WTC11 (cell line): ENCODE data around the gene CTTNBP2NL.

ENCODE experiments used
- ATF3 ChIP-seq: sonication (generic); formaldehyde crosslinking; conservative IDR thresholded peaks from 2 replicates; pipeline ENCODE4 v1.8.1; 2022; ENCODE audit warnings: mild to moderate bottlenecking, missing genetic modification reagents
- CREB1 ChIP-seq: sonication (generic); formaldehyde crosslinking; IDR thresholded peaks from 2 replicates; pipeline ENCODE4 v1.8.0; 2023; ENCODE audit warnings: mild to moderate bottlenecking, missing genetic modification reagents
- CTCF ChIP-seq: fragments of 200-600 bp; IDR thresholded peaks from 2 replicates; pipeline ENCODE4 v1.8.0; 2022; ENCODE audit warnings: antibody characterized with exemption
- E2F4 ChIP-seq: sonication (generic); formaldehyde crosslinking; IDR thresholded peaks from 2 replicates; pipeline ENCODE4 v1.8.1; 2022; ENCODE audit warnings: low read depth, mild to moderate bottlenecking, moderate library complexity, missing genetic modification reagents, borderline replicate concordance
- EMX1 ChIP-seq: fragments of 250-450 bp; sonication (Bioruptor Pico); IDR thresholded peaks from 2 replicates; pipeline ENCODE4 v1.8.0; 2021; ENCODE audit warnings: mild to moderate bottlenecking
- FOXK1 ChIP-seq: sonication (generic); formaldehyde crosslinking; IDR thresholded peaks from 2 replicates; pipeline ENCODE4 v1.8.0; 2022; ENCODE audit warnings: mild to moderate bottlenecking, moderate library complexity, missing genetic modification reagents
- MYBL2 ChIP-seq: sonication (generic); formaldehyde crosslinking; IDR thresholded peaks from 2 replicates; pipeline ENCODE4 v1.8.1; 2023; ENCODE audit warnings: mild to moderate bottlenecking, moderate library complexity, missing genetic modification reagents
- USF1 ChIP-seq: sonication (generic); formaldehyde crosslinking; IDR thresholded peaks from 2 replicates; pipeline ENCODE4 v1.8.0; 2022; ENCODE audit warnings: mild to moderate bottlenecking, missing genetic modification reagents
- ZNF121 ChIP-seq: sonication (generic); formaldehyde crosslinking; IDR thresholded peaks from 2 replicates; pipeline ENCODE4 v1.8.0; 2023; ENCODE audit warnings: missing genetic modification reagents
- ZNF317 ChIP-seq: sonication (generic); formaldehyde crosslinking; IDR thresholded peaks from 2 replicates; pipeline ENCODE4 v1.8.1; 2023; ENCODE audit warnings: low read depth, mild to moderate bottlenecking, moderate library complexity, missing genetic modification reagents, borderline replicate concordance

GRCh38 chr1:112393631-112393974 is 2.4 kb upstream of the CTTNBP2NL start:
- TF ChIP-seq FOXK1: no peak
- TF ChIP-seq EMX1: no peak
- no peak for TF ChIP-seq CTCF
- no peak for TF ChIP-seq E2F4
- no peak for TF ChIP-seq CREB1 (CRISPR knock-in tag)
- TF ChIP-seq ZNF317 (CRISPR knock-in tag): no peak
- TF ChIP-seq ZNF121 (CRISPR knock-in tag): no peak
- no peak for TF ChIP-seq USF1 (CRISPR knock-in tag)
- TF ChIP-seq ATF3 (CRISPR knock-in tag): no peak
- no peak for TF ChIP-seq MYBL2
